ENCODE results near the gene EPHA5. TPM values are rescaled to one million over a fixed set of nuclear protein-coding genes. Genes with fewer than 3 reads are reported as not detected.

EPHA5 gene
- total RNA-seq, 6 experiments from 2014 or later, result not detected

GRCh38 chr4:65667506-65668041 is 2.7 kb downstream of the EPHA5 start:
- Histone ChIP-seq H3K27me3 (peaks cover 0 to 25% of the 10 kb centered on the region in 2 donors), H3K9me3 (no peaks in the 10 kb centered on the region), H3K36me3 (no peaks in the 10 kb centered on the region), H3K27ac (no peak overlapping the region), H3K4me1 (peaks cover 0 to 22% (median 1%) of the 10 kb centered on the region in 4 donors), H3K4me3 (no peak overlapping the region)
- TF ChIP-seq POLR2A (IDR thresholded peaks at IDR 0.05), result no peak
- no peak for DNase-seq
- no peak for ATAC-seq
- WGBS (ENCODE audit: insufficient coverage, low coverage, low lambda C conversion rate, missing lambda C conversion rate), result 14% methylated on average over 10 of the region's 10 CpGs
- intact Hi-C loops (cut with DNase I), result no loop called here

- no peaks in the 10 kb centered on the region for H3K36me3 ChIP-seq
- DNase-seq, result no peak
- 28% methylated on average over 3 of the region's 3 CpGs for WGBS (ENCODE audit: insufficient coverage, low coverage, low lambda C conversion rate, missing lambda C conversion rate)
- intact Hi-C loops (cut with DNase I), result no loop called here
- peaks cover 0 to 24% of the 10 kb centered on the region in 2 donors for H3K27me3 ChIP-seq
- H3K9me3 ChIP-seq, result no peaks in the 10 kb centered on the region
- TF ChIP-seq, protein P1, sequence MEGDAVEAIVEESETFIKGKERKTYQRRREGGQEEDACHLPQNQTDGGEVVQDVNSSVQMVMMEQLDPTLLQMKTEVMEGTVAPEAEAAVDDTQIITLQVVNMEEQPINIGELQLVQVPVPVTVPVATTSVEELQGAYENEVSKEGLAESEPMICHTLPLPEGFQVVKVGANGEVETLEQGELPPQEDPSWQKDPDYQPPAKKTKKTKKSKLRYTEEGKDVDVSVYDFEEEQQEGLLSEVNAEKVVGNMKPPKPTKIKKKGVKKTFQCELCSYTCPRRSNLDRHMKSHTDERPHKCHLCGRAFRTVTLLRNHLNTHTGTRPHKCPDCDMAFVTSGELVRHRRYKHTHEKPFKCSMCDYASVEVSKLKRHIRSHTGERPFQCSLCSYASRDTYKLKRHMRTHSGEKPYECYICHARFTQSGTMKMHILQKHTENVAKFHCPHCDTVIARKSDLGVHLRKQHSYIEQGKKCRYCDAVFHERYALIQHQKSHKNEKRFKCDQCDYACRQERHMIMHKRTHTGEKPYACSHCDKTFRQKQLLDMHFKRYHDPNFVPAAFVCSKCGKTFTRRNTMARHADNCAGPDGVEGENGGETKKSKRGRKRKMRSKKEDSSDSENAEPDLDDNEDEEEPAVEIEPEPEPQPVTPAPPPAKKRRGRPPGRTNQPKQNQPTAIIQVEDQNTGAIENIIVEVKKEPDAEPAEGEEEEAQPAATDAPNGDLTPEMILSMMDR (IDR thresholded peaks at IDR 0.05), result no peak
- TF ChIP-seq POLR2A (IDR thresholded peaks at IDR 0.05), result no peak
- no peak for ATAC-seq
- H3K27ac ChIP-seq, result no peak overlapping the region
- peaks cover 0 to 22% (median 1%) of the 10 kb centered on the region in 4 donors for H3K4me1 ChIP-seq
- no peak overlapping the region for H3K4me3 ChIP-seq
Observed at GRCh38 chr4:65665771-65666523, 4.3 kb downstream of the EPHA5 start.

DNA sequence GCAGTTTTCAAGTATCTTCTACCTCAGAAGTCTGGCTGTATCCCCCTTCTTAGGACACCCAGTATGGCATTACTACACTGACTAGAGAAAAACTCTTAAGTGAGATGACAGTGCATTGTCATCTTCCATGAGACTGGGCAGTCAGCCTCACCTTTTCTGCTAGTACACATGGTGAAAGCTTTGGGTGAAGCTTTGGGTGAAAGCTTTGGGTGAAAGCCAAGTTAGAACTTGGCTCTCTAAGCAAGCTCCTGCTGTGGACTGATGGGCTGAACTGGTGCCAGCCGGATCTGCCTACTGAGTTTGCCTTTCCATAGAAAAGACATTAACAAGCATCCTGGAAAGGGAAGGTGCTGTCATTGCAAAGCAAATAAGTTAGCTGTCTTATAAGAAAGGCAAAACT is 8.8 kb downstream of the EPHA5 start:
- Histone ChIP-seq H3K9me3 (no peaks in the 10 kb centered on the region), H3K27me3 (no peaks in the 10 kb centered on the region), H3K36me3 (no peaks in the 10 kb centered on the region), H3K4me3 (no peak overlapping the region), H3K4me1 (peaks cover 0 to 2% (median 0%) of the 10 kb centered on the region in 4 donors), H3K27ac (no peak overlapping the region)
- intact Hi-C loops (cut with DNase I), result no loop called here
- WGBS (ENCODE audit: insufficient coverage, low coverage, low lambda C conversion rate, missing lambda C conversion rate), result 10% methylated on average over 1 of the region's 1 CpG
- ATAC-seq (peak in 1 of 4 donors; percentile 45), DNase-seq (peak in 1 of 3 donors; percentile 46)
- no peak for TF ChIP-seq POLR2A (IDR thresholded peaks at IDR 0.05)
- TF ChIP-seq, protein P1 (IDR thresholded peaks at IDR 0.05), result no peak

DNA sequence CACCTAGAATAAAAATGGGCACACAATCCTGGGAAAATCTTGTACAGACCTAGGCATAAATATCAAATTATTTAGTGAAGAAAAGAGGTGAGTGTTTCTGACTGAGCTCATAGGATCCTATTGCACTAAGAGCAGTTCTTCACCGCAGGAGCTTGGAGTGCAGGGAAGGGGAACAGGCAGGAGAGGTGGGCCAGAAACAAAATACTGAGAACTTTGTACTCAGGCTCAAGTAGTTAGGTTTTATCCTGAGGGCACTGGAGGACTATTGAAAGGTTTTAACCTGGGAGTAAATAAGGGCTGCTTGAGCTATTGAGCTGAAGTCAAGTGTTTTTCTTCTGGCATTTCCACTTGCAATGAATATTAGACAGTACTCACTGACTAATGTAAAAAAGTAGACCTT is 12.2 kb downstream of the EPHA5 start:
- no peaks in the 10 kb centered on the region for H3K36me3 ChIP-seq
- no peaks in the 10 kb centered on the region for H3K9me3 ChIP-seq
- TF ChIP-seq POLR2A (IDR thresholded peaks at IDR 0.05), result no peak
- TF ChIP-seq, protein P1 (IDR thresholded peaks at IDR 0.05), result no peak
- WGBS (ENCODE audit: insufficient coverage, low coverage, low lambda C conversion rate, missing lambda C conversion rate), result 53% methylated on average over 1 of the region's 1 CpG
- H3K4me3 ChIP-seq, result no peak overlapping the region
- ATAC-seq (no peak), DNase-seq (no peak)
- peaks cover 0 to 2% (median 0%) of the 10 kb centered on the region in 4 donors for H3K4me1 ChIP-seq
- intact Hi-C loops (cut with DNase I), result no loop called here
- H3K27ac ChIP-seq, result no peak overlapping the region
- no peaks in the 10 kb centered on the region for H3K27me3 ChIP-seq

DNA sequence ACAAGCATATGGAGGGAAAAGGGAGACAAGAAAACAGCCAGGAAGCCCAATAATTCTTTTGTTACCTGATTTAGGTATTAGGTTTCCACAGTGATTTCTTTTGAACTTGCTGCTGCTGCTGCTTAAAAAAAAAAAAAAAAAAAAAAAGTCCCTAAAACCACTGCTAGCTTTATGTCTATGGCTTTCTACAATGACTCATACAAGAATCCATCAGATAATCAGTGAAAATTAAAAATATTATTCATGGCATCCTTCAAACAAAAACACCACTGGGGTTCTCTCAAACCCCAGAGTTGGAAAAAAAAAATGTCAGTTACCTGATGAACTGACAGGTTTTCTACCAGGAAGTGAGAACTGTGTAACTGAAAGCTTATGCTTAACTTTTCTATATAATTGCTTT is 14.3 kb downstream of the EPHA5 start:
- H3K27me3 ChIP-seq, result no peaks in the 10 kb centered on the region
- DNase-seq, result no peak
- no peaks in the 10 kb centered on the region for H3K36me3 ChIP-seq
- H3K9me3 ChIP-seq, result no peaks in the 10 kb centered on the region
- no peak overlapping the region for H3K27ac ChIP-seq
- no peak for TF ChIP-seq POLR2A (IDR thresholded peaks at IDR 0.05)
- TF ChIP-seq, protein P1 (IDR thresholded peaks at IDR 0.05), result no peak
- intact Hi-C loops (cut with DNase I), result no loop called here
- H3K4me1 ChIP-seq, result no peaks in the 10 kb centered on the region
- no peak for ATAC-seq
- no peak overlapping the region for H3K4me3 ChIP-seq
